ENCODE data around the gene ZNF580.

The ZNF580 gene

DNA sequence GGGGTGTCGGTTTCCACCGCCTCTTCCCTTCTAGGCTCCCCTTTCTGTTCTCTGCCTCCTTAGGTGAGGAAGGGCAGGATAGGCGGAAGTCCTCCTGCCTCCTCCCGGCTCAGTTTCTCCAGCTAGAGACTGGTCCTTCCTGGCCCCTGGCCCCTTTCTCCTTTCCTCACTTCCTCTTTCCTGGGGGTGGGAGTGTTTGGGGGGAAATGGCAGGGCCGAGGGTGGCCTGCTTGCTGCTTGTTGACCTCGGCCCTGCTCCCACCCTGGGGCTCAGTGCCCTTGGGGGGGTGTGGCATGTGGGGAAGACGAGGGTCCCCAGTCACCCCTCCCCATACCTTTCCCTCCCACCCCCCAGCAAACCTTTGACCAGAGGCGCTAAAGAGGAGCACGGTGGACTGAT is 19.0 kb downstream of the ZNF580 start:
- peaks cover 54% of the 10 kb centered on the region for H3K36me3 ChIP-seq (ENCODE audit: insufficient read depth, low read length)
- no peak overlapping the region for H3K27ac ChIP-seq (ENCODE audit: low read depth, low read length)

DNA sequence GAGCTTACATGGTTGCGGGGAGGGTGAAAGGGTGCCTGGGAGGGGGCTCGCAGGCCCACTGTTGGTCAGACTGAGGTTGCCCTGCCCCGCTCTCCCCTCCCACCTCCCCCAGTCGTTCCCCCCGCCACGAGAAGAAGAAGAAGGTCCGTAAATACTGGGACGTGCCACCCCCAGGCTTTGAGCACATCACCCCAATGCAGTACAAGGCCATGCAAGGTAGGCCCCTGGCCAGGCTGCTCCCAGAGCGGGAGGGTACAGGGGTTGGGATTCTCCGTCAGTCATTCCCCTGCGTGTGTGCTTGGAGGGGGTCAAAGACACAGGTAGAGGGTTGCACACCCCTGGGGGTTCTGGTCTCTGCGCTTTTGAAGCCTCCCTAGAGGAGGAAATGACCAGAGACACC is 19.6 kb downstream of the ZNF580 start:
- H3K4me3 ChIP-seq (ENCODE audit: low read depth in 1 of 2, low read length in 2 of 2): no peak overlapping the region
- peaks cover 35% of the 10 kb centered on the region for H3K4me1 ChIP-seq (ENCODE audit: insufficient read depth, low read length)
- H3K9ac ChIP-seq (ENCODE audit: low read length): no peak overlapping the region
- H3K27ac ChIP-seq (ENCODE audit: low read depth, low read length): no peak overlapping the region
- no peaks in the 10 kb centered on the region for H3K9me3 ChIP-seq (ENCODE audit: low read length)
- H3K27me3 ChIP-seq (ENCODE audit: control insufficient read depth in 1 of 2, insufficient read depth in 2 of 2, low read length in 2 of 2): no peaks in the 10 kb centered on the region
- peaks cover 56% of the 10 kb centered on the region for H3K36me3 ChIP-seq (ENCODE audit: insufficient read depth, low read length)

More for the DNA sequence above, 19.0 kb downstream of the ZNF580 start:
- no peak overlapping the region for H3K4me3 ChIP-seq (ENCODE audit: low read depth in 1 of 2, low read length in 2 of 2)
- H3K4me1 ChIP-seq (ENCODE audit: insufficient read depth, low read length): peaks cover 35% of the 10 kb centered on the region
- H3K9ac ChIP-seq (ENCODE audit: low read length): no peak overlapping the region
- no peaks in the 10 kb centered on the region for H3K9me3 ChIP-seq (ENCODE audit: low read length)
- H3K27me3 ChIP-seq (ENCODE audit: control insufficient read depth in 1 of 2, insufficient read depth in 2 of 2, low read length in 2 of 2): no peaks in the 10 kb centered on the region

DNA sequence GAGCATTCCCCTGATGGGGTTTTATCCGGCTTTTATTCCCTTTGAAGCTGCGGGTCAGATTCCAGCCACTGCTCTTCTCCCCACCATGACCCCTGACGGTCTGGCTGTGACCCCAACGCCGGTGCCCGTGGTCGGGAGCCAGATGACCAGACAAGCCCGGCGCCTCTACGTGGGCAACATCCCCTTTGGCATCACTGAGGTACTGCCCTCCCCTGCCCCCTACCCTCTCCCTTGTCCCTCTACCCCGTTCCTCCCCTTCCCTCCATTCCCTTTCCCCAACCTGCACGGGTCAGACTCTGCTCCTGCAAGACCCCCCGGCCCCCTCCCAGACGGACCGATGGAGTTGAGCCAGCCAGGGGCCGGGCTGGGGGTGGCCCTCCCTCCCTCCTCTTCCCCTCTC is 20.2 kb downstream of the ZNF580 start:
- Histone ChIP-seq H3K4me1 (ENCODE audit: insufficient read depth, low read length) (peaks cover 31% of the 10 kb centered on the region), H3K27ac (ENCODE audit: low read depth, low read length) (no peak overlapping the region), H3K36me3 (ENCODE audit: insufficient read depth, low read length) (peaks cover 62% of the 10 kb centered on the region), H3K9me3 (ENCODE audit: low read length) (no peaks in the 10 kb centered on the region), H3K4me3 (ENCODE audit: low read depth in 1 of 2, low read length in 2 of 2) (no peak overlapping the region), H3K27me3 (ENCODE audit: control insufficient read depth in 1 of 2, insufficient read depth in 2 of 2, low read length in 2 of 2) (no peaks in the 10 kb centered on the region), H3K9ac (ENCODE audit: low read length) (no peak overlapping the region)

DNA sequence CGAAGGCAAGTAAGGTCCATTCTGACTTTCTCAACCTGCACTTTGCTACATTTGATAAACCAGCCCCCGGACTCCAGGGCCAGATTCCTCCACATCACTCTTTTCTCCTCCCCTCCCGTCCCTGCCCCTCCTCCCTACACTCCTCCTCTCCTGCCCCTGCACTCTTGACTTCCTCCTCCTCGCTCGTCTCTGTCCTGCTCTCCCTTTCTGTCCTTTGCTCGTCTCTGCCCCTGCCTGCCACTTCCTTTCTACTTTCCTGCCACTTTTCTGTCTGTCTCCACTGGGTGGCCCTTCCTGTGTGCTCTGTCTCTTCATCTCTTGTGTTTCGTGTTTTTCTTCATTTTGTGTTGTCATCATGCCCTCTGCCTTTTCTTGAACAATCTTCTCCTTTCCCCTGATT is 21.0 kb downstream of the ZNF580 start:
- Histone ChIP-seq H3K27ac (ENCODE audit: low read depth, low read length) (no peak overlapping the region), H3K9me3 (ENCODE audit: low read length) (no peaks in the 10 kb centered on the region), H3K36me3 (ENCODE audit: insufficient read depth, low read length) (peaks cover 70% of the 10 kb centered on the region), H3K4me3 (ENCODE audit: low read depth in 1 of 2, low read length in 2 of 2) (no peak overlapping the region), H3K4me1 (ENCODE audit: insufficient read depth, low read length) (peaks cover 23% of the 10 kb centered on the region), H3K9ac (ENCODE audit: low read length) (no peak overlapping the region), H3K27me3 (ENCODE audit: control insufficient read depth in 1 of 2, insufficient read depth in 2 of 2, low read length in 2 of 2) (no peaks in the 10 kb centered on the region)

DNA sequence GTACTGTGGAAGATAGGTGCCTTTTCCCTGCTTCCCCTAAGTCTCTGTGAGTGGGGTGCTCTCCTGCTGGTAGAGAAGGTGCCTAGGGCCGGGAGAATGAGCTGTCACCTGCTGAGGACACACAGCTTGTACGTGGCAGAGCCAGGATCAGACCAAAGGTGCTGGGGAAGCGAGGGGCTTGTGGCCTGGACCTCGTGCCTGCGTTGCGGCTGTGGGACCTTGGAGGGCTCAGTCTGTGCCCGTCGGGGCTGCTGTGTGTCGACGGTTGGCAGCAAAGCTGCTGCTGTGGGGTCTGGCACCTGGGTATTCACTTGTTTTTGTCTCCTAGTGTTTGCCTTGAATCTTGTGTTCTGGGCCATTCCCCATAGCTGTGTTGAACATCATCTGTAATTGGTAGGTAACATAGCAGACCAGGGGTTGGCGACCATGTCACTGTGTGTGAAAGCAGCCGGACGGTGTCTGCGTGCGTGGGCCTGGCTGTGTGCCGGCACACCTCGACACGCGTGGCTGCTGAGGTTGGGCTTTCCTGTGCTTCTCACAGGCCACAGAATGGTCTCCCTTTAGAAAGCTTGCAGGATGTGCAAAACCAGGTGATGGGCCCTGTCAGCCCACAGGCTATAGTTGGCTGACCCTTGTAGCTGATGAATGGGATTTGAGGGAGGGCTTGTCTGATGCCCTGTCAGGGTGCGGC is 23.2 kb downstream of the ZNF580 start:
- Histone ChIP-seq H3K4me1 (ENCODE audit: insufficient read depth, low read length) (peaks cover under 1% of the 10 kb centered on the region), H3K9me3 (ENCODE audit: low read length) (no peaks in the 10 kb centered on the region), H3K36me3 (ENCODE audit: insufficient read depth, low read length) (peaks cover 90% of the 10 kb centered on the region), H3K4me3 (ENCODE audit: low read depth in 1 of 2, low read length in 2 of 2) (no peak overlapping the region), H3K27ac (ENCODE audit: low read depth, low read length) (no peak overlapping the region), H3K9ac (ENCODE audit: low read length) (no peak overlapping the region), H3K27me3 (ENCODE audit: control insufficient read depth in 1 of 2, insufficient read depth in 2 of 2, low read length in 2 of 2) (no peaks in the 10 kb centered on the region)

DNA sequence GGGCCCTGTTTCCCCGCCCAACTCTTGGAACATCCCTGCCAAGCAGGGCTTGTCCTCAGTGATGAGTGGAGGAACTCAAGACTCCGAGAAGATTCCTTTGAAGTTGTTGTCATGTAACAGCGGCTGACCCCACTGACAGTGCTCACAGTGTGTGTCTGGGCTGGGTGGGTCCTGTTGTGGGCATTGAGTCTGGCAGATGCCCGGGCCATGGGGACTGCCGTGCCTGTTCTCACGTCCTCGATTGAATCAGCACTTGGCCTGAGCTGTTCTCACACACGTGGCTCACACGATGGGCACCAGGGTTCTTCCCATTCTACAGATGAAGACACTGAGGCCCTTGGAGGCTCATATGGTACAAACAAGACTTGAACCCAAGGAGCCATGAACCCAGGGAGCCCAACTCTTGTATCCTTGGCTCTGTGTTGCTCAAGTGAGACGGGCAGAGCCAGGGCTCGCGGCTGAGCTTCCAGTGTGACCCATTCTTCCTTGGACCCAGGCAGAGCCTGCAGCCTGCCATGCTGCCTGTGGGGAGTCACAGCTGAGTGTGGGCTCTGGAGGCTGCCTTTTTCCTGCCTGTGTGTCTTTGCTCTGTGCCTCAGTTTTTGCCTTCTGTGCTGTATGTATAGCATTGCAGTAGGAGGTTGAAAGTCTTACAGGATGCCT is 25.7 kb downstream of the ZNF580 start:
- no peak overlapping the region for H3K27ac ChIP-seq (ENCODE audit: low read depth, low read length)
- no peaks in the 10 kb centered on the region for H3K9me3 ChIP-seq (ENCODE audit: low read length)
- H3K27me3 ChIP-seq (ENCODE audit: control insufficient read depth in 1 of 2, insufficient read depth in 2 of 2, low read length in 2 of 2): no peaks in the 10 kb centered on the region
- H3K4me3 ChIP-seq (ENCODE audit: low read depth in 1 of 2, low read length in 2 of 2): no peak overlapping the region
- H3K36me3 ChIP-seq (ENCODE audit: insufficient read depth, low read length): peaks cover 90% of the 10 kb centered on the region
- H3K9ac ChIP-seq (ENCODE audit: low read length): no peak overlapping the region
- no peaks in the 10 kb centered on the region for H3K4me1 ChIP-seq (ENCODE audit: insufficient read depth, low read length)

DNA sequence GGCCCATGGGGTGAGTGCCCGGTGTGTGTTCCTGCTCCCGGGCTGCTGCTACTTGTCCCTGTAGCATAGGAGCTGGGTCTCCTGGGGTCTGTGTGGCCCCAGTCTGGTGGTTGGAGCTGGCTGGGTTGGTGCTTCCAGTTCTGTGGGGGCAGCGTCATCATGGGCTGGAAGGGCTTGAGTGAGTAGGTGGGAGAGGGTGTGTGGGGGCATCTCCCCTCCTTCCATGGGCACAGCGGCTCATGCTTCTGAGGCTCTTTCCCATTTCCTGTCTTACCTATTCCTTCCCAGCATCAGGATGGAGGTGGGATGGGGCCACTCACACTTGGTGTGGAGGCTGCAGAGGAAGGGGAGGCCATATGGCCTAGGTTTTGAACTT is 26.2 kb downstream of the ZNF580 start:
- H3K4me3 ChIP-seq (ENCODE audit: low read depth in 1 of 2, low read length in 2 of 2): no peak overlapping the region
- no peak overlapping the region for H3K27ac ChIP-seq (ENCODE audit: low read depth, low read length)
- no peaks in the 10 kb centered on the region for H3K4me1 ChIP-seq (ENCODE audit: insufficient read depth, low read length)
- no peak overlapping the region for H3K9ac ChIP-seq (ENCODE audit: low read length)
- H3K9me3 ChIP-seq (ENCODE audit: low read length): no peaks in the 10 kb centered on the region
- peaks cover 84% of the 10 kb centered on the region for H3K36me3 ChIP-seq (ENCODE audit: insufficient read depth, low read length)
- H3K27me3 ChIP-seq (ENCODE audit: control insufficient read depth in 1 of 2, insufficient read depth in 2 of 2, low read length in 2 of 2): no peaks in the 10 kb centered on the region

DNA sequence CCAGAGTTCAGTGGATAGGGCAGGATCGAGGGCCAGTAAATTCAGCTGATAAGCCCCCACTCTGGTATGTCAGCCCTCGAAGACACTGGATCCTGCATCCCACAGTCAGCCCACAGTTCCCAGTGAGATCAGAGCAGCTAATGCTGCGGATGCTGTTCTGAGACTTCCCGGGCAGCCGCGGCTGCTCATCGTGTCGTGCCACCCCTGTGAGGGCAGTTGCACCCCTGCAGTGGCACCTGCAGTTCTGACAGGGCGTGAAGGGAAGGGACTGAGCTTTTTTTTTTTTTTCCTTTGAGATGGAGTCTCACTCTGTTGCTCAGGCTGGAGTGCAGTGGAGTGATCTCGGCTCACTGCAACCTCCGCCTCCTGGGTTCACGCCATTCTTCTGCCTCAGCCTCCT is 26.7 kb downstream of the ZNF580 start:
- Histone ChIP-seq H3K4me3 (ENCODE audit: low read depth in 1 of 2, low read length in 2 of 2) (no peak overlapping the region), H3K9me3 (ENCODE audit: low read length) (no peaks in the 10 kb centered on the region), H3K27ac (ENCODE audit: low read depth, low read length) (no peak overlapping the region), H3K4me1 (ENCODE audit: insufficient read depth, low read length) (no peaks in the 10 kb centered on the region), H3K9ac (ENCODE audit: low read length) (no peak overlapping the region), H3K36me3 (ENCODE audit: insufficient read depth, low read length) (peaks cover 84% of the 10 kb centered on the region), H3K27me3 (ENCODE audit: control insufficient read depth in 1 of 2, insufficient read depth in 2 of 2, low read length in 2 of 2) (no peaks in the 10 kb centered on the region)

DNA sequence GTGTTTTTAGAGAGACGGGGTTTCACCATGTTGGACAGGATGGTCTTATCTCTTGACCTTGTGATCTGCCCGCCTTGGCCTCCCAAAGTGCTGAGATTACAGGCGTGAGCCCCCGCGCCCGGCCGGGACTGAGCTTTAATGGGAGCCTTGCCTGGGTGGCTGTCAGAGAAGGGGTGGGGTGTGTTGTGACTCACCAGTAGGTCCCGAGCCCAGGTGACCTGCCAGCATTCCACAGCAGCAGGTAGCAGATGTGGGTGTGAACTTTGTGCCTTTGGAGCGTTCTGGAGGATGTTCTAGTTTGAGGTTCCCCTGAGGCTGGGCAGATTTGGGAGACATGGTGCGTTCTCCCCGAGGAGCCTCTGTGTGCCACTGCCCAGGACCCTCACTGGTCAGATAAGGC is 27.2 kb downstream of the ZNF580 start:
- peaks cover 81% of the 10 kb centered on the region for H3K36me3 ChIP-seq (ENCODE audit: insufficient read depth, low read length)
- no peak overlapping the region for H3K9ac ChIP-seq (ENCODE audit: low read length)
- H3K4me1 ChIP-seq (ENCODE audit: insufficient read depth, low read length): no peaks in the 10 kb centered on the region
- H3K9me3 ChIP-seq (ENCODE audit: low read length): no peaks in the 10 kb centered on the region
- no peak overlapping the region for H3K27ac ChIP-seq (ENCODE audit: low read depth, low read length)
- H3K27me3 ChIP-seq (ENCODE audit: control insufficient read depth in 1 of 2, insufficient read depth in 2 of 2, low read length in 2 of 2): no peaks in the 10 kb centered on the region
- no peak overlapping the region for H3K4me3 ChIP-seq (ENCODE audit: low read depth in 1 of 2, low read length in 2 of 2)

DNA sequence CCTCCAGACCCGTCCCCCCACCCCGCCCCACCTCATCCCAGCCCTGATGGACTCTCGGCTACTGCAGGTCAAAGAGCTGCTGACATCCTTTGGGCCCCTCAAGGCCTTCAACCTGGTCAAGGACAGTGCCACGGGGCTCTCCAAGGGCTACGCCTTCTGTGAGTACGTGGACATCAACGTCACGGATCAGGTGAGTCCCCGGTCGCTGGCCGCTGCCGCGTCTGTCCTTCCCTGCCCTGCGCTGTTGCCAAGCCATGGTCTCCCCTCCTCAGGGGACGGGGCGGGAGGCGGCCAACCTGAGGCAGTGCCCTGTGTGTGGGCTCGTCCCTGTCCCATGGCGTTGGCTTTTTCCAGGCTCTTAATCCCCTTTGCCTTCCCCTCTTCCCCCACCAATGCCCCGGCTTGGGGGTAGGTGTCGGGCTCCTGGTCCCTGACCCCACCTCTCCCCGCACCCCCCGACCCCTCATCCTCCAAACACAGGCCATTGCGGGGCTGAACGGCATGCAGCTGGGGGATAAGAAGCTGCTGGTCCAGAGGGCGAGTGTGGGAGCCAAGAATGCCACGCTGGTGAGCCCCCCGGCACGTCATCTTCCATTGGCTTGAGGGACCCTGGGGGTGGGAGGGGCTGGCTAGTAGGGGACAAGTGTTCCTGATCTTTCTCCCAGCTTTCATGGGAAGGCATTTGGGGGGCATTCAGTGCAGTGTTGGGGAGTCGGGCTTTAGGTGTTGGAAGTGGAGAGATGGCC is 28.0 kb downstream of the ZNF580 start:
- no peak overlapping the region for H3K27ac ChIP-seq (ENCODE audit: low read depth, low read length)
- no peaks in the 10 kb centered on the region for H3K4me1 ChIP-seq (ENCODE audit: insufficient read depth, low read length)
- H3K9me3 ChIP-seq (ENCODE audit: low read length): no peaks in the 10 kb centered on the region
- H3K9ac ChIP-seq (ENCODE audit: low read length): no peak overlapping the region
- no peak overlapping the region for H3K4me3 ChIP-seq (ENCODE audit: low read depth in 1 of 2, low read length in 2 of 2)
- no peaks in the 10 kb centered on the region for H3K27me3 ChIP-seq (ENCODE audit: control insufficient read depth in 1 of 2, insufficient read depth in 2 of 2, low read length in 2 of 2)
- peaks cover 73% of the 10 kb centered on the region for H3K36me3 ChIP-seq (ENCODE audit: insufficient read depth, low read length)

DNA sequence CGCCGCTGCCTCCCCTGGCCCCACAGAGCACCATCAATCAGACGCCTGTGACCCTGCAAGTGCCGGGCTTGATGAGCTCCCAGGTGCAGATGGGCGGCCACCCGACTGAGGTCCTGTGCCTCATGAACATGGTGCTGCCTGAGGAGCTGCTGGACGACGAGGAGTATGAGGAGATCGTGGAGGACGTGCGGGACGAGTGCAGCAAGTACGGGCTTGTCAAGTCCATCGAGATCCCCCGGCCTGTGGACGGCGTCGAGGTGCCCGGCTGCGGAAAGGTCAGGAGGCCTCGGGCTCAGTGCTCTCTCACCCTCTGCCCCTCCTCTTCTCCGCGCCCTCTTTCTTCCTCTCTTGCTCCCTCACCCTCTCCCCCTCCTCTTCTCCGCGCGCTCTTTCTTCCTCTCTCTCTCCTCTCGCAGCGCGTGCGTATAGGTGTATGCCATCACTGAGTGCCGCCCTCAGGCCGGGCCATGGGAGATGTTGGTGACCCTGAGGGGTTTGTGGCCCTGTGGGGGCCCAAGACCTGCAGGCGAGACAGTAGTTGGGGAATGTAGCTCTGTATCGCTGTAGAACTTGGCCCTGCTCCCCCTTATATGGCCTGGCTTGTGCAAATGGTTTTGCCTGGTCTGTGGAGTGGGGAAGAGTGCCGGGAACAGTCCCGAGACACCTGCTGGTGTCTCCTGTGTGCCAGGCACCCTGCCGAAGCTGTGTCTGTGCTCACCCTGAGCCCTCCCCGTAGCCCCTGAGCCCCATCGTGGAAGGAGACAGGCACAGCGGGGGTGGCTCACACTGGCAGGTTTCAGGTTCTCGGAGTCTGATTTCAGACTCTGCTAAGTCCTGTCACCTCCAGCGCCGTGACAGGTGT is 28.8 kb downstream of the ZNF580 start:
- H3K36me3 ChIP-seq (ENCODE audit: insufficient read depth, low read length): peaks cover 64% of the 10 kb centered on the region
- no peak overlapping the region for H3K9ac ChIP-seq (ENCODE audit: low read length)
- H3K27me3 ChIP-seq (ENCODE audit: control insufficient read depth in 1 of 2, insufficient read depth in 2 of 2, low read length in 2 of 2): no peaks in the 10 kb centered on the region
- peaks cover 3% of the 10 kb centered on the region for H3K4me1 ChIP-seq (ENCODE audit: insufficient read depth, low read length)
- no peak overlapping the region for H3K27ac ChIP-seq (ENCODE audit: low read depth, low read length)
- H3K4me3 ChIP-seq (ENCODE audit: low read depth in 1 of 2, low read length in 2 of 2): no peak overlapping the region
- no peaks in the 10 kb centered on the region for H3K9me3 ChIP-seq (ENCODE audit: low read length)

Data from muscle layer of colon (tissue), 2 donors.